Cardiac septum (tissue), 1 donor: Measurements from ENCODE around the gene CD80. TPM values are rescaled to one million over a fixed set of nuclear protein-coding genes. Genes with fewer than 3 reads are reported as not detected.
"Not testable (repeated sequence)": the region's sequence is repeated elsewhere in the genome, so short reads cannot be mapped to it uniquely, and the experiment has no call there.

Experiments
- DNase-seq: peaks from one replicate; pipeline ENCODE4 v3.0.0-alpha.2; 2020; ENCODE audit warnings: low spot score
- intact Hi-C: fragments of 100-400 bp; cut with DNase I; formaldehyde crosslinking; loops from one replicate; pipeline ENCODE4 v1.14.0; 2022
- total RNA-seq: library from RNA; stranded (reverse); fragmentation: NEBNext Ultra II Directional; extraction: Animal tissue kit (Norgen Biotek cat#: 25700); gene quantifications from one replicate; pipeline ENCODE4 v1.2.1, GENCODE V29; 2021
- donor health status: DM: no; HTN: no; CAD: no.

CD80 gene
- total RNA-seq, 1 donor from 2014 or later: 0.46 TPM

DNA sequence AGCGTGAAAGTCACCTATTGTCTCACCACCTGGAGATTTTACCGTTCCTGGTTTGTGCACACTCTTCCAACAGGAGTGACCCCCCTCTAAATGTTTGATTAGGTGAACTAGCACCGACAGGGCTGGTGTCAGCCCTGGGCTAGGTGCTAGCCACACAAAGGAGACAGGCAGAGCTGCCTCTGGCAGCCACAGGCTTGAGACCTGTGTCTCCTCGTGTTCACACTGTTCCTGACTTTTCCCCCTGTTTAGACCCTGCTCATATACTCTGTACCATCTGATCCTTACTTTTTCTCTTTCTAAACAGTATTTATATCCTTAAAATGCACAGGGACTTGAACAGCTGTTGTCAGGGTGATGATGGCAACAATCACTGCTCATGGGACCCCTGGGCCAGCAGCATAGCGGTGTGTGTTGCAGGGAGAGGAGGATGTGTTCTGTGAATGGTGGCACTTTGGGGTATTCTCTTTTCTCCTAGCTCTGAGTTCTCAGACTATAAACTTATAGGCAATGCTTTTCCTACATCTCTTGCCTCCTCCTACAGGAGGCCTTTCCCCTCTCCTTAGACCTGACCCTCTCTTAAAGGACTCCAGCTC lies 5.5 kb downstream of the CD80 start:
- intact Hi-C loops: no loop called here
- DNase-seq: no peak

DNA sequence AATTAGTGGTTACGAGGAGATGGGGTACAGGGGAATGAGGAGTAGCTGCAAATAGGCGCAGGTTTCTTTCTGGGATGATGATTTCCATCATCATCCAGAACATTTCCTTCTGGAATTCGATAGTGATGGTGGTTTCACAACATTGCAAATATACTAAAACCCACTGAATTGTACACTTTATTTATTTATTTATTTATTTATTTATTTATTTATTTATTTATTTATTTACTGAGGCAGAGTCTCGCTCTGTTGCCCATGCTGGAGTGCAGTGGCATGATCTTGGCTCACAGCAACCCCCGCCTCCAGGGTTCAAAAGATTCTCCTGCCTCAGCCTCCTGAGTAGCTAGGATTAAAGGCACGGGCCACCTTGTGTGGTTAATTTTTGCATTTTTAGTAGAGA lies 6.5 kb downstream of the CD80 start:
- intact Hi-C loops: not testable (repeated sequence)

DNA sequence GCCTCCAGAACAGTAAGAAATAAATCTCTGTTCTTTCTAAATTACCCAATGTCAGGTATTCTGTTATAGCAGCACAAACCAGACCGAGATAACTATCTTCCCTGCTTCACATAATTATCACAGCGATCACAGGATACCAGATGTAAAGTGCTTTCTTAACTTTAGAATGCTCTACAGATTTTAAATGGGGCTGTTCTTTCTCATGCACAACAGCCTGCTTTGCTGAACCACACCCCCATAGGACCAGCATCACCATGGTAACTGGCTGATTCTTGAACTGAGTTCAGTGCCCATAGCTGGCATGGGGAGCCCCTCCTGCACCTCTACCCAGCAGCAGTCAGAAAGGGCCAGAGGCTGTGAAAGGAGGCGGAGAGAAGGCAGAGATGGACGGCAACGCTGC lies 7.8 kb downstream of the CD80 start:
- intact Hi-C loops: no loop called here
- no peak for DNase-seq

More for the DNA sequence above, 6.5 kb downstream of the CD80 start:
- DNase-seq: not testable (repeated sequence)

GRCh38 chr3:119550192-119550910 lies 9.1 kb downstream of the CD80 start:
- intact Hi-C loops: no loop called here
- DNase-seq: no peak

- DNase-seq: no peak
- intact Hi-C loops: no loop called here
Observed at GRCh38 chr3:119548341-119548740, 11.1 kb downstream of the CD80 start.

- intact Hi-C loops: no loop called here
- no peak for DNase-seq
Observed at GRCh38 chr3:119547227-119547626, 12.2 kb downstream of the CD80 start.

DNA sequence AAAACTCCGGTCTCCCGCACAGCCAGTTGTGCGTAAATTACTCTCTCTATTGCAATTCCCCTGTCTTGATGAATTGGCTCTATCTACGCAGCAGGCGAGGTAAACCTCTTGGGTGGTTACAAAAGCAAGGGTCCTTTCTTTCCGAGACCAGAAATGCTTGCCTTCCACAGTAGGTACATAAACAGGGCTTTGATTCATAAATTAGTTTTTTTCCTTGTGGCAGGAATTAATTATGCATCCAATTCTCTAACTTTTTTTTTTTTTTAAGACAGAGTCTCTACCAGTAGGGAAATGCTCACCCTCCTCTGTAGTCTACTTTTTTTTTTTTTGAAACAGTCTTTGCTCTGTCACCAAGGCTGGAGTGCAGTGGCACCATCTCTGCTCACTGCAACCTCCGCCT lies 16.3 kb downstream of the CD80 start:
- intact Hi-C loops: no loop called here
- DNase-seq: no peak

- DNase-seq: no peak
- intact Hi-C loops: no loop called here
Observed at GRCh38 chr3:119542168-119542767, 17.1 kb downstream of the CD80 start.

GRCh38 chr3:119541547-119541946 lies 17.9 kb downstream of the CD80 start:
- no peak for DNase-seq
- intact Hi-C loops: no loop called here

- intact Hi-C loops: no loop called here
- no peak for DNase-seq
Observed at GRCh38 chr3:119538772-119539171, 20.6 kb downstream of the CD80 start.

DNA sequence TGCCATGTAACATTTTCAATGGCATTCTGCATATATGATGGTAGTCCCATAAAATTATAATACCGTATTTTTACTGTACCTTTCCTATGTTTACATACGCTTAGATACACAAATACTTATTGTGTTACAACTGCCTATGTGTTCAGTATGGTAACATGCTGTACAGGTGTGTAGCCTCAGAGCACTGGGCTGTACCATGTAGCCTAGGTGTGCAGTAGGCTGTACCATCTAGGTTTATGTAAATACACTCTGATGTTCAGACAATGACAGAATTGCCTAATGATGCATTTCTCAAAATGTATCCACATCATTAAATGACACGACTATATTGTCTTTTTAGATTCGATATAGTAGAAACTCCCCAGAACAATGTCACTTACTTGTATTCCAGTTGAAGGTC lies 22.7 kb downstream of the CD80 start:
- intact Hi-C loops: no loop called here
- no peak for DNase-seq

DNA sequence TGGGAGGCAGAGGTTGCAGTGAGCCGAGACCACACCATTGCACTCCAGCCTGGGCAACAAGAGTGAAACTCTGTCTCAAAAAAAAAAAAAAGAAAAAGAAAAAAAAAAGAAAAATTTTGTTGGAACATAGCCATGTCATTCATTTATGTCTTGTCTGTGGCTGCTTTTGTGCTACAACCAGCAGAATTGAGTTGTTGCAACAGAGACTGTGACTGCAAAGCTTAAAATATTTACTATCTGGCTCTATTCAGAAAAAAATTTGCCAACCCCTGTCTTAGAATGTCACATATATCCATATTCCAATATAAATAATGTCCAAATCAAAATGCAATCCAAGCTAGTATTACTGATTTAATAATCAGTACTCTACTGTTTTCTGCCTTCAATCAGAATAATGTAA lies 25.1 kb downstream of the CD80 start:
- no peak for DNase-seq
- intact Hi-C loops: no loop called here

DNA sequence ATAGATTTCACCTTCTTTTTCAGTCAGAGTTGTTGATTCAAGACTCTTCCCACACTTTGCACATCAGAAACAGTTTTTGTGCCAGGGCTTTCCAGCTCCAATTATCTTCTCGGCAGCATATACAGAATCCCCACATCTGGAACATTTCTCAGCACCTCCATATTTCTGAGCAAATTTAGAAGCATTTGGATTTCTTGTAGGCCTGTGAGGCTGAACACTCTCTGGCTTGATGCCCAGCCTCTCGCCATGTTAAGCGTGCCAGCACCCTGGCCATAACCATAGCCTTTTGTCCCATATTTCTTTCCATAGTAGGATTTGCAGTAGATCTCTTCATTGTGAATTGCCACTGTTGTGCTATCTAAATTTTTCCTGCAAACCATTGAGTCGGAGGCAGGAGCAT lies 28.3 kb downstream of the CD80 start:
- intact Hi-C loops: no loop called here
- no peak for DNase-seq

- intact Hi-C loops: no loop called here
- no peak for DNase-seq
Observed at GRCh38 chr3:119530456-119530855, 29.0 kb downstream of the CD80 start.

- intact Hi-C loops: loop anchor here (5.0 kb wide), 1 partner anchor 152 kb away; no protein-coding TSS in a partner anchor
- no peak for DNase-seq
Observed at GRCh38 chr3:119529883-119530282, 29.5 kb downstream of the CD80 start.

DNA sequence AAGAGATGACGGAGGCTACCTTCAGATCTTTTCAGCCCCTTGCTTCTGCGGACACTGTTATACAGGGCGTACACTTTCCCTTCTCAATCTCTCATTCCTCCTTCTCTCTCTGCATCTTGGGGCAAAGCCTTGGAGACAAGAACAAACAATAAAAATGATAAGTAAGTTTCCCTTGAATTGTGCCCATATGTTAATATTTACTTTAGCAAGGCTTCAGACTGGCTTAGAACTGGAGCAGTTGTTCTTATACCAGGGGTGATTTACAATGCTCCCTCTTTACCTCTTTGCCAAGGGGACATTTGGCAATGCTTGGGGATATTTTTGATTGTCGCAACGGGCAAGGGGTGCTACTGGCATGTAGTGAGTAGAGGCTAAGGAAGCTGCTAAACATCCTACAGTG lies 31.7 kb downstream of the CD80 start:
- DNase-seq: no peak
- intact Hi-C loops: loop anchor here (5.0 kb wide), 1 partner anchor 155 kb away; no protein-coding TSS in a partner anchor

GRCh38 chr3:119524931-119525662 lies 34.3 kb downstream of the CD80 start:
- no peak for DNase-seq
- intact Hi-C loops: loop anchor here (5.0 kb wide), 1 partner anchor 157 kb away; no protein-coding TSS in a partner anchor

DNA sequence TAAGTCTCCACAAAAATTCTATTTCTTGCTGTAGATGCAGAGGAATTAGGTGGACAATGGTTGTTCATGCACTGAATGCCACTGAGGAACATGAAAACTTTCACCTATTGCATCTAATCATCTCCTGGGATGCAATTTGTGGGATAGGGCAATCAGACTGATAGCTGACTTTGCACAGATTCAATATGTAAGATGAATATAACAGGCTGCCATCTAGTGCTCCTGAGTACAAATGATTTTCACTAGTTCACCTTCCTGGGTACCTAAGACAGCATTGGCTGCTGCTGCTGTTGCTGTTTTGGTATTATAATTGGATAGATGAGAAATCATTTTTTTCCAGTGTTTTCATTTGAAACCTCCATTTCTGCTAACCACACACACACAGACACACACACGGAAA lies 41.4 kb downstream of the CD80 start:
- intact Hi-C loops: no loop called here
- DNase-seq: no peak

- no peak for DNase-seq
- intact Hi-C loops: no loop called here
Observed at GRCh38 chr3:119517112-119517511, 42.3 kb downstream of the CD80 start.

DNA sequence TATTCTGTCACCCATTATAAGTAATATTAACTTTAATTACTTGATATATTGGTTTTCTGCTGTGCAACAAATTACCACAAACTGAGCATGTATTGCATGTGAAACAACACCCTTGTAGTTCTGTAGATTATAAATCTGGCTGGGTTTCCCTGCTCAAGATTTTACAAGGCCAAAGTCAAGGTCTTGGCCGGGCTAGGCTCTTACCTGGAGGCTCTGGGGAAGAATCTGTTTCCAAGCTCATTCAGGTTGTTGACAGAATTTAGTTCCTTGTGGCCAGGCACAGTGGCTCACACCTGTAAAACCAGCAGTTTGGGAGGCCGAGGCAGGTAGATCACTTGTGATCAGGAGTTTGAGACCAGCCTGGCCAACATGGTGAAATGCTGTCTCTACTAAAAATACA lies 44.8 kb downstream of the CD80 start:
- intact Hi-C loops: no loop called here
- no peak for DNase-seq
